GM12873 (cell line): ENCODE results near the gene CHRDL2.

Source experiments
- TF ChIP-seq, protein P1 (sequence below): IDR thresholded peaks from 2 replicates; pipeline ENCODE4 v1.5.1; 2012; ENCODE audit warnings: low read depth, mild to moderate bottlenecking, moderate library complexity, low read length, control low read depth; ENCODE audit not compliant: insufficient read depth; ENCODE audit errors: missing control alignments

CHRDL2 gene

DNA sequence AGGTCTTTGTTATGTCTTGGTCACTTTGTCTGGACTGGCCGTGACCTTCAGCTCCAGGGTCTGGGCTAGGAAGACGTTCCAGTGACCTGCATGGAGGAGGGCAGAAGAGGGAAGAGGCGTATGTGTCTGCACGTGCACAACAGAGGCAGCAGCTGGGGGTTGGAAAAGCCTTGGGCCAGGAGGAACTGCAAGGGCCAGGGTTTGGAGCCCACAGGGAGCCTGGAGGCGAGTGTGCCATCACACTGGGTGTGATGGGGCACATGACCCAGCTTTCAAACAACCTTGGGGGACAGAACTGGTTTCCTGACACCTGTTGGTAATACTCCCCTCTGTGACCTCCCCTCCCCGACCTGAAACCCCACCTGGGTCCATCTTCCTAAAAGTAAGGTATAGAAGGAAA is 34.7 kb downstream of the CHRDL2 start:
- TF ChIP-seq, protein P1, sequence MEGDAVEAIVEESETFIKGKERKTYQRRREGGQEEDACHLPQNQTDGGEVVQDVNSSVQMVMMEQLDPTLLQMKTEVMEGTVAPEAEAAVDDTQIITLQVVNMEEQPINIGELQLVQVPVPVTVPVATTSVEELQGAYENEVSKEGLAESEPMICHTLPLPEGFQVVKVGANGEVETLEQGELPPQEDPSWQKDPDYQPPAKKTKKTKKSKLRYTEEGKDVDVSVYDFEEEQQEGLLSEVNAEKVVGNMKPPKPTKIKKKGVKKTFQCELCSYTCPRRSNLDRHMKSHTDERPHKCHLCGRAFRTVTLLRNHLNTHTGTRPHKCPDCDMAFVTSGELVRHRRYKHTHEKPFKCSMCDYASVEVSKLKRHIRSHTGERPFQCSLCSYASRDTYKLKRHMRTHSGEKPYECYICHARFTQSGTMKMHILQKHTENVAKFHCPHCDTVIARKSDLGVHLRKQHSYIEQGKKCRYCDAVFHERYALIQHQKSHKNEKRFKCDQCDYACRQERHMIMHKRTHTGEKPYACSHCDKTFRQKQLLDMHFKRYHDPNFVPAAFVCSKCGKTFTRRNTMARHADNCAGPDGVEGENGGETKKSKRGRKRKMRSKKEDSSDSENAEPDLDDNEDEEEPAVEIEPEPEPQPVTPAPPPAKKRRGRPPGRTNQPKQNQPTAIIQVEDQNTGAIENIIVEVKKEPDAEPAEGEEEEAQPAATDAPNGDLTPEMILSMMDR, result no peak

DNA sequence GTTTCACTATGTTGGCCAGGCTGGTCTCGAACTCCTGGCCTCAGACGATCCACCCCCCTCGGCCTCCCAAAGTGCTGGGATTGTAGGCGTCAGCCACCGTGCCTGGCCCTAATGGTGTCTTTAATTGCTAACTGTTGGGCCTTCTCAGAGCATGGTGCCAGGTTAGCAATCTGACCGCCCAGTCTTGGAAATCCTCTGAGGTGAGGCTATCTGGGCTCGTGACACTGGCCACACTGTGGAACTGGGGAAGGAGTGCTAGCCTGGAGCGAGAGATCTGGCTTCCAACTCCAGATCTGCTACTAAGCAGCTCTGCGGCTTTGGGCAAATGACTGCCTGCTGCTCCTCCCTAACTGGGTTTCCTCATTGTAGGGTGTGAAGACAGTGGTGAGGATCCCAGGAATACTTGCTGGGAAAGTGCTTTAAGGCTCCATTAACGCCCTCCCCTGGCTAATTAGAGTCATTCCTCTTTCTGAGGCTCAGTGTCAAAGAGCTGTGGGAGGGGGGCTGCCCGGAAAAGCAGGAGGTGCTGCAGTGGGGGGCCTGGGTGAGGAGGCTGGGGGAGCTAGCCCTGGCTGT is 35.4 kb downstream of the CHRDL2 start:
- TF ChIP-seq, protein P1, result no peak

DNA sequence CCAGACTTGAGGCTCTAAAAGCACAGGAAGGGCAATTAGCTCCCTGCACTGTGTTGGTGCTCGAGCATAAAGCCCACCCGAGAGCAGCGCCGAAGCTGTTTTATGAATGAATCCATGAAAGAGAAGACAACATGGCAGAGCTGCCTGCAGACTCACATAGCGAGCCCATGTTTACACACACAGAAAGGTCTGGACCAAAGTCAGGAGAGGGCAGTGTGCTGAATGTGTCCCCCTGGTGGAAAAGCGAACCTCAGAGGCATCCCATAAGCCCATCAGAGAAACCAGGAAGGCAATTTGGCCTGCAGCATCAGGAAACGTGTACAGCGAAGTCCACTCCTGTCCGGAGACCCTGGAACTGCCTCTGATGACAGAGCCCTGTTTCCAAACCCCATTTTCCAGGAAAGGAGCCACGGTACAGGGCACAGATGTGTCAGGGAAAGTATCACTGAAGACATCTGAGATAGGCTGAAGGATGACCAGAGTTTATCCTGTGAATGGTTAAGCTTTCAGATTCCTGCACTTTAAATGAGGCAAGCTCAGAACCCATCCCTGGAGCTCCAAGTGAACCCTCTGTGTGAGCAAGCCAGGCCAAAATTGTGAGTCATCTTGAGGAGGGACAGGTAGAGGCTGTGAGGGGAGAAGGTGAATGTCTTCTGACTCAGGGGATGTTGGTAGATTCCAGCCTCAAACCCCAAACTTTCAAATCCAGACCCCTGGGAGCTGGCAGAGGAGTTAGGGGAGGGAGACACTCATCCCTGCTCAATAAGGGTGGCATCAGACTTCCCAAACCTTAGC is 36.9 kb downstream of the CHRDL2 start:
- TF ChIP-seq, protein P1, result no peak

DNA sequence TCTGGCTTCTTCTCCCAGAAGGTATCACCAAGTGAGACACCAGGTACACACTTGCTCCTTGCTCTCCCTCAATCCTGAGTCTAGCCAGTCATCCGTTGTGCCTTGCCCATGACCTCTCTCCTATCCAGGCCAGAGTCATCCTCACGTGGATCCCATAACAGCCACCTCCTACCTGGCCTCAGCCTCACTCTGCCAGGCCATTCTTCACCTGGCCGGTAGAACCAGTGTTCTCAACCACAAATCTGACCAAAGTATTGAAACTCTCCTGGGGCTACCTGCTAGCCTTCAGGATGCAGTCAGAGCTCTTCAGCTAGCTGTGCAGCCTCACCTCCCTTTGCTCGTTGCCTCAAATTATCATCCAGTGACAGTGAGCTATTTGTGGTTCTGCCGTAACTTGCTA is 37.7 kb downstream of the CHRDL2 start:
- TF ChIP-seq, protein P1, result no peak

DNA sequence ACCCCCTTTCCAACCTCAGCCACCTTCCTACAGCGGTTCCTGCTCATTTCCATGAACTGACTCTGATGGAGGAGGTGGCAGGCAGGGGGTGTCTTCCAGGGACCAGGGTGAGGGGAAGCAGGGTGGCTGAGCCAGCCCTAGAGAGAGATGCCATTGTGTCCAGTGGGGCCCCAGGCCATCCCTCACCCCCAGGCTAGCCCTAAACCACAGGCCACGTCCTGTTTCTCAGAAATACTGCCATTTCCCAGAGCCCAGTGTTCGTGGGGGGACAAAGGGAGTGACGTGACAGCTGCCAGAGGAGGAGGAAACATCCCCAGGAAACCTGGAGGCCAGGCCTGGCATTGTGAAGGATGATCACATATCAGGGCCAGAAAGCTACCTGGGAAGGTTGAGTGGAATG is 39.5 kb downstream of the CHRDL2 start:
- TF ChIP-seq, protein P1, result no peak

DNA sequence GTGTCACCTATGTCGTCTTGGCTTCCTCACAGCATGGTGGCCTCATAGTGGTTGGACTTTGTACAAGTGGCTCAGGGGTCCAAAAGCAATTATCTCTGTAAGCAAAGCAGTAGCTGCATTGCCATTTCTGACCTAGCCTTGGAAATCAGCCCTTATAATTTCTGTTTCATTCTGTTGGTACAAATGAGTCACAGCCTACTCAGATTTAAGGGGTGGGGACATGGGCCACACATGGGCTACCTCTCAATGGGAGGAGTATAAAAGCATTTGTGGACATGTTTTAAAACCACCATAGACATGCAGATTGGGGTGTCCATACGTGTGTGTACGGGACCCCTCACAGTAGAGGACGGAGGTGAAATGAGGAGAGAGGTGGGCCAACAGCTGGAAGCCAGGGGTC is 41.6 kb downstream of the CHRDL2 start:
- TF ChIP-seq, protein P1, result no peak

DNA sequence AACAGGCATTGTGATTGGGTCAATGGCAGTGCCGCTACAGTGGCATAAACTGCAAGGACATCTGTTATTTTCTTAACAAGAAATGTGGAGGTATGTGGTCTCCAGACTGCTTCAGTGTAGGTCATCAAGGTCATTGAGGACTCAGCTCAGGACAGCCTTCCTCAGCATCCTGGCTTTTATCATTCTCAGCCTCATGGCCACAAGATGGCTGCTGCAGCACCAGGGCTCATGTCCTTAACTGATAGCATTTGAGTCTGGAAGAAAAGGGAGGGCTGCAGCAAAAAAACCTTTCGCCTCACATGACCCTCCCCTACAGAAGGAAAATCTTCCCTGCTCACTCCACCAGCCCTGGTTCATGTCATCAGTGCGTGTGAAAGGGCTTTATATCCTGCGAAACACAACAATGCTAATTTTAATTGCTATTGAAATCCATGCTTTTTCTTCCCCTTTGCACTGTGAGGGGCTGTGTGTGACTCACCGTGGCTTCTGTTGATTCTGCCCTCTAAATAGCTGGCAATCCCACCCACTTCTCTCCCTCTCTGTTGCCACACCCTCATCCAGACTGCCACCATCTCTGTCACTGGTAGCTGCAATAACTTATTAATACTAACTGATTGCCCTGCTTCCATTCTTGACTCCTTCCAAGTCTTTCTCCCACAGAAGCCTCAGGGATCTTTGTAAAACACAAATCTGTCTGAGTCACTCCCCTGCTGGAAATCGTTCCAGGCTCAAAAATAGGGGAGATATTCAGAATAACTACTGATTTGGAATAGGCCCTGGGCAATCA is 43.8 kb downstream of the CHRDL2 start:
- TF ChIP-seq, protein P1, result no peak
